IMR-90 (cell line): ENCODE results near the gene HOXB7. TPM values are rescaled to one million over a fixed set of nuclear protein-coding genes. Genes with fewer than 3 reads are reported as not detected.

Source experiments
- ATAC-seq: fragments of 200-7000 bp; cut with Tn5 transposase; 2 replicates; pipeline ENCODE4 v1.9.1; 2020; ENCODE audit warnings: low read depth, mild to moderate bottlenecking, moderate library complexity
- BruUV-seq: library from RNA; stranded (reverse); fragments of 400-500 nt; replicated peaks from 2 replicates; lab custom pipeline; 2021; lab: Mats Ljungman, UMichigan
- CTCF ChIA-PET: fragments of 300-600 bp; formaldehyde crosslinking; extraction: SDS; loops from one replicate; lab custom pipeline; 2021; ENCODE audit warnings: antibody characterized with exemption; lab: Yijun Ruan, JAX
- POLR2A ChIA-PET: fragments of 300-600 bp; sonication (Branson Sonifier 250); formaldehyde crosslinking; loops from one replicate; lab custom pipeline; 2022; ENCODE audit warnings: antibody characterized with exemption; ENCODE audit not compliant: unreplicated experiment; lab: Charles Lee
- DNase-seq: peaks from one replicate; pipeline ENCODE4 v3.0.0; 2013
- H2AFZ ChIP-seq: replicated peaks from 2 replicates; pipeline ENCODE3; 2013; ENCODE audit warnings: low read length, mild to moderate bottlenecking; ENCODE audit not compliant: poor library complexity
- H2AK5ac ChIP-seq: 2 replicates; pipeline ENCODE4 v1.6.1; 2013; ENCODE audit warnings: low read depth, low read length, inconsistent platforms
- H2AK9ac ChIP-seq: replicated peaks from 2 replicates; pipeline ENCODE3; 2013; ENCODE audit warnings: mild to moderate bottlenecking, low read depth, low read length, moderate library complexity; ENCODE audit not compliant: poor library complexity
- H2BK120ac ChIP-seq: 2 replicates; pipeline ENCODE4 v1.6.1; 2013; ENCODE audit warnings: low read depth, low read length, inconsistent platforms
- H2BK15ac ChIP-seq: 3 replicates; pipeline ENCODE4 v1.6.1; 2013; ENCODE audit warnings: low read depth, low read length, inconsistent platforms
- H2BK20ac ChIP-seq: 2 replicates; pipeline ENCODE4 v1.6.1; 2013; ENCODE audit warnings: low read depth, mild to moderate bottlenecking, inconsistent platforms, low read length, moderate library complexity
- H2BK5ac ChIP-seq: 2 replicates; pipeline ENCODE4 v1.6.1; 2013; ENCODE audit warnings: mild to moderate bottlenecking, low read depth, low read length, inconsistent platforms; ENCODE audit not compliant: poor library complexity, severe bottlenecking
- H3K14ac ChIP-seq: replicated peaks from 2 replicates; pipeline ENCODE4 v1.6.1; 2013; ENCODE audit warnings: low read depth, low read length, inconsistent platforms
- H3K18ac ChIP-seq: 2 replicates; pipeline ENCODE4 v1.6.1; 2013; ENCODE audit warnings: low read depth, low read length, control low read depth
- H3K23ac ChIP-seq: 2 replicates; pipeline ENCODE4 v1.6.1; 2013; ENCODE audit warnings: low read depth, low read length, inconsistent platforms
- H3K27ac ChIP-seq: 2 replicates; pipeline ENCODE4 v1.5.1; 2013; ENCODE audit warnings: mild to moderate bottlenecking, control low read depth, low read length; ENCODE audit not compliant: insufficient read depth
- H3K27me3 ChIP-seq: 2 replicates; pipeline ENCODE4 v1.6.1; 2013; ENCODE audit warnings: low read length; ENCODE audit not compliant: control insufficient read depth, insufficient read depth
- H3K36me3 ChIP-seq: 2 replicates; pipeline ENCODE4 v1.6.1; 2013; ENCODE audit warnings: low read length, mixed read lengths; ENCODE audit not compliant: control insufficient read depth, insufficient read depth
- H3K4ac ChIP-seq: 2 replicates; pipeline ENCODE4 v1.6.1; 2013; ENCODE audit warnings: low read depth, low read length, inconsistent platforms
- H3K4me1 ChIP-seq: 2 replicates; pipeline ENCODE4 v1.6.1; 2013; ENCODE audit warnings: low read length, mixed read lengths; ENCODE audit not compliant: control insufficient read depth, insufficient read depth
- H3K4me2 ChIP-seq: 2 replicates; pipeline ENCODE4 v1.6.1; 2013; ENCODE audit warnings: low read depth, mild to moderate bottlenecking, control low read depth, low read length, moderate library complexity
- H3K4me3 ChIP-seq: 2 replicates; pipeline ENCODE4 v1.5.1; 2013; ENCODE audit warnings: low read depth, mild to moderate bottlenecking, control low read depth, low read length, moderate library complexity; ENCODE audit not compliant: insufficient read depth
- H3K56ac ChIP-seq: 2 replicates; pipeline ENCODE4 v1.6.1; 2013; ENCODE audit warnings: low read length, inconsistent platforms; ENCODE audit not compliant: insufficient read depth; ENCODE audit errors: extremely low read depth
- H3K79me1 ChIP-seq, 2 experiments: 2 replicates each; pipeline ENCODE4 v1.6.1; 2013; ENCODE audit warnings: low read length in 2 of 2, inconsistent platforms in 1 of 2, low read depth in 1 of 2
- H3K9ac ChIP-seq: 2 replicates; pipeline ENCODE4 v1.6.1; 2013; ENCODE audit warnings: low read depth, low read length, control low read depth
- H3K9me1 ChIP-seq: 2 replicates; pipeline ENCODE4 v1.6.1; 2013; ENCODE audit warnings: low read length, inconsistent platforms; ENCODE audit not compliant: insufficient read depth
- H3K9me3 ChIP-seq: 2 replicates; pipeline ENCODE4 v1.6.1; 2013; ENCODE audit warnings: low read length; ENCODE audit not compliant: control insufficient read depth, insufficient read depth
- H4K20me1 ChIP-seq: 2 replicates; pipeline ENCODE4 v1.6.1; 2013; ENCODE audit warnings: low read length, inconsistent platforms; ENCODE audit not compliant: insufficient read depth
- H4K5ac ChIP-seq: 2 replicates; pipeline ENCODE4 v1.6.1; 2013; ENCODE audit warnings: mild to moderate bottlenecking, low read depth, low read length, control low read depth
- H4K8ac ChIP-seq, 2 experiments: 2 replicates each; pipeline ENCODE4 v1.6.1; 2013; ENCODE audit warnings: low read depth in 2 of 2, low read length in 2 of 2, control low read depth in 1 of 2, inconsistent platforms in 1 of 2
- H4K91ac ChIP-seq: 2 replicates; pipeline ENCODE4 v1.6.1; 2013; ENCODE audit warnings: low read depth, low read length, inconsistent platforms; ENCODE audit not compliant: insufficient read depth
- BHLHE40 ChIP-seq: fragments of 150-350 bp; IDR thresholded peaks from 2 replicates; pipeline ENCODE4 v1.6.1; 2016; ENCODE audit warnings: mild to moderate bottlenecking, low read depth, low read length
- FOS ChIP-seq: fragments of 150-350 bp; IDR thresholded peaks from 2 replicates; pipeline ENCODE4 v1.6.1; 2016; ENCODE audit warnings: low read depth, low read length
- RCOR1 ChIP-seq: IDR thresholded peaks from 2 replicates; pipeline ENCODE4 v1.6.1; 2012; ENCODE audit warnings: mild to moderate bottlenecking, low read length, improper control_type of control experiment; ENCODE audit not compliant: insufficient replicate concordance
- SMC3 ChIP-seq: fragments of 150-350 bp; IDR thresholded peaks from 2 replicates; pipeline ENCODE4 v1.6.1; 2016; ENCODE audit warnings: low read depth, mild to moderate bottlenecking, antibody characterized with exemption, low read length, moderate library complexity
- WGBS, 2 experiments: methylation state at CpG; one replicate each; pipeline versions ENCODE4 v1.1.5 to v1.1.7; 2013; ENCODE audit warnings: missing lambda C conversion rate in 2 of 2; ENCODE audit not compliant: insufficient read length in 1 of 2; ENCODE audit errors: extremely low coverage in 2 of 2; 5-methylcytosine and 5-hydroxymethylcytosine counted together
- dilution Hi-C: fragments of 300-500 bp; cut with HindIII; formaldehyde crosslinking; loops from one replicate; pipeline ENCODE4 v1.14.3; 2018; ENCODE audit warnings: low sequenced_read_pairs; ENCODE audit not compliant: unreplicated experiment
- in situ Hi-C: fragments of 300-500 bp; cut with MboI; formaldehyde crosslinking; loops from 3 replicates; pipeline ENCODE4 v1.14.3; 2019; ENCODE audit warnings: low sequenced_read_pairs, inconsistent platforms, mixed read lengths
- intact Hi-C: fragments of 100-400 bp; cut with micrococcal nuclease; formaldehyde crosslinking; loops from 2 replicates; pipeline ENCODE4 v1.10.0; 2022
- polyA plus RNA-seq, 3 experiments: library from polyadenylated mRNA; depleted of rRNA; stranded (reverse); fragments of >200 nt; gene quantifications; 2 replicates each; pipeline ENCODE4 v1.2.3, GENCODE V29; 2012; ENCODE audit warnings: low replicate concordance in 1 of 3
- total RNA-seq: library from RNA; depleted of rRNA; stranded (reverse); fragments of >200 nt; gene quantifications from 2 replicates; pipeline ENCODE4 v1.2.3, GENCODE V29; 2012

The HOXB7 gene
- total and polyA plus RNA-seq, 2 of the 4 experiments (the other 2 are of a cell fraction): 1.8 to 6.7 TPM

- Histone ChIP-seq H3K36me3 (no peaks in the 10 kb centered on the region), H4K8ac (no peak overlapping the region), H3K9me1 (no peaks in the 10 kb centered on the region), H3K27ac (no peak overlapping the region), H3K79me1 (no peaks in the 10 kb centered on the region), H2BK20ac (no peak overlapping the region), H4K20me1 (no peaks in the 10 kb centered on the region; the same call in 1 of the 2 replicates), H4K91ac (no peak overlapping the region), H3K18ac (no peak overlapping the region), H2BK15ac (no peak overlapping the region), H3K4me3 (no peak overlapping the region), H3K56ac (no peak overlapping the region), H2AFZ (no peak overlapping the region), H3K27me3 (peaks cover 98% of the 10 kb centered on the region), H3K9ac (no peak overlapping the region), H3K4me2 (no peak overlapping the region), H3K4ac (no peak overlapping the region), H2BK120ac (no peak overlapping the region), H3K9me3 (peaks cover 35% of the 10 kb centered on the region), H3K23ac (no peak overlapping the region), H3K4me1 (no peaks in the 10 kb centered on the region), H2AK5ac (no peak overlapping the region), H2AK9ac (no peak overlapping the region), H4K5ac (no peak overlapping the region), H3K14ac (no peak overlapping the region), H2BK5ac (no peak overlapping the region)
- dilution Hi-C loops: no loop called here
- in situ Hi-C loops: no loop called here
- ChIA-PET CTCF (no interaction called here), POLR2A (no interaction called here)
- no TSS peak for BruUV-seq
- no peak for TF ChIP-seq SMC3
- TF ChIP-seq RCOR1: no peak
- no peak for TF ChIP-seq BHLHE40
- no peak for TF ChIP-seq FOS
- DNase-seq (no peak), ATAC-seq (no peak)
- intact Hi-C loops: no loop called here
- WGBS, 2 experiments: no CpG with 5 or more reads among the region's 20 CpGs
These were observed 23.8 kb upstream of the HOXB7 start for GRCh38 chr17:48634493-48635208.
